Smooth muscle cell (in vitro differentiated cells): ENCODE data around the gene SSB. TPM values are rescaled to one million over a fixed set of nuclear protein-coding genes. Genes with fewer than 3 reads are reported as not detected.

Experiments used
- DNase-seq: peaks from one replicate; lab custom pipeline; 2025; ENCODE audit not compliant: unreplicated experiment; lab: John Stamatoyannopoulos, UW
- H2AFZ ChIP-seq: fragments of 200-600 bp; sonication (generic); 2 replicates; pipeline ENCODE4 v1.6.0; 2016; ENCODE audit warnings: antibody characterized with exemption, low read depth, mild to moderate bottlenecking
- H3F3A ChIP-seq: fragments of 200-600 bp; sonication (generic); 2 replicates; pipeline ENCODE4 v1.6.0; 2017; ENCODE audit warnings: antibody characterized with exemption, low read depth
- H3K27ac ChIP-seq: fragments of 200-600 bp; sonication (generic); 2 replicates; pipeline ENCODE4 v1.5.1; 2016; ENCODE audit warnings: low read depth, mild to moderate bottlenecking
- H3K27me3 ChIP-seq: fragments of 200-600 bp; sonication (generic); 2 replicates; pipeline ENCODE4 v1.6.1; 2016; ENCODE audit warnings: low read depth, mild to moderate bottlenecking
- H3K36me3 ChIP-seq: fragments of 200-600 bp; sonication (generic); 2 replicates; pipeline ENCODE4 v1.5.1; 2016; ENCODE audit warnings: low read depth
- H3K4me1 ChIP-seq: fragments of 200-600 bp; sonication (generic); 2 replicates; pipeline ENCODE4 v1.5.1; 2016; ENCODE audit warnings: low read depth
- H3K4me2 ChIP-seq: fragments of 200-600 bp; sonication (generic); 2 replicates; pipeline ENCODE4 v1.6.0; 2016; ENCODE audit warnings: mild to moderate bottlenecking
- H3K4me3 ChIP-seq: fragments of 200-600 bp; sonication (generic); 2 replicates; pipeline ENCODE4 v1.5.1; 2016; ENCODE audit warnings: mild to moderate bottlenecking
- H3K79me2 ChIP-seq: fragments of 200-600 bp; sonication (generic); 2 replicates; pipeline ENCODE4 v1.6.0; 2016; ENCODE audit warnings: low read depth, mild to moderate bottlenecking
- H3K9ac ChIP-seq: fragments of 200-600 bp; sonication (generic); 2 replicates; pipeline ENCODE4 v1.6.0; 2016; ENCODE audit warnings: low read depth
- H3K9me3 ChIP-seq: fragments of 200-600 bp; sonication (generic); replicated peaks from 2 replicates; pipeline ENCODE4 v1.5.1; 2016; ENCODE audit warnings: low read depth
- H4K20me1 ChIP-seq: fragments of 200-600 bp; sonication (generic); 2 replicates; pipeline ENCODE4 v1.6.0; 2016; ENCODE audit warnings: low read depth
- WGBS: methylation state at CpG from one replicate; pipeline ENCODE4 v1.1.7; 2016; ENCODE audit warnings: low lambda C conversion rate; 5-methylcytosine and 5-hydroxymethylcytosine counted together
- polyA plus RNA-seq: library from polyadenylated mRNA; unstranded; fragments of >200 nt; fragmentation: Nextera tagmentation; extraction: Ambion mirVana; gene quantifications from 2 replicates; pipeline ENCODE4 v1.2.1, GENCODE V29; 2016
- total RNA-seq: library from RNA; depleted of rRNA; stranded (reverse); fragments of >200 nt; gene quantifications from 2 replicates; pipeline ENCODE4 v1.2.3, GENCODE V29; 2014
- TF ChIP-seq, protein P1 (sequence below): fragments of 200-600 bp; sonication (generic); IDR thresholded peaks from 2 replicates; pipeline ENCODE4 v1.5.1; 2017; ENCODE audit warnings: borderline replicate concordance, mild to moderate bottlenecking, antibody characterized with exemption; ENCODE audit not compliant: insufficient read depth, poor library complexity, severe bottlenecking

Gene SSB
- total and polyA plus RNA-seq, 2 experiments from 2014 or later, result 91.5 to 95.8 TPM

DNA sequence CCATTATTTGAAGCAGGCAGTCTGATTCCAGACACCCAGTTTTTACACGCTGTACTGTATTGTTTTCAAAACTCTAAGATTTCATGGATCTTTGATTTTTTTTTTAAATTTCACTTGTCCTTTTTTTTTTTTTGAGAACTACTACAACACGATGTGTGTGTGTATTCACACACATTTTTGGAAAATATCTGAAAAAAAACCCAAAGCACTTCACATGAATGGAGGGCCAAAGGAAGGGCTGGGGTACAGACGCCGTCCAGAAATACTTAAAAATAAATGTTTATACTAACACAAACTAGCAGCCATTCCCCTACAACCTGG is 314 bp upstream of the SSB start:
- TF ChIP-seq, protein P1, sequence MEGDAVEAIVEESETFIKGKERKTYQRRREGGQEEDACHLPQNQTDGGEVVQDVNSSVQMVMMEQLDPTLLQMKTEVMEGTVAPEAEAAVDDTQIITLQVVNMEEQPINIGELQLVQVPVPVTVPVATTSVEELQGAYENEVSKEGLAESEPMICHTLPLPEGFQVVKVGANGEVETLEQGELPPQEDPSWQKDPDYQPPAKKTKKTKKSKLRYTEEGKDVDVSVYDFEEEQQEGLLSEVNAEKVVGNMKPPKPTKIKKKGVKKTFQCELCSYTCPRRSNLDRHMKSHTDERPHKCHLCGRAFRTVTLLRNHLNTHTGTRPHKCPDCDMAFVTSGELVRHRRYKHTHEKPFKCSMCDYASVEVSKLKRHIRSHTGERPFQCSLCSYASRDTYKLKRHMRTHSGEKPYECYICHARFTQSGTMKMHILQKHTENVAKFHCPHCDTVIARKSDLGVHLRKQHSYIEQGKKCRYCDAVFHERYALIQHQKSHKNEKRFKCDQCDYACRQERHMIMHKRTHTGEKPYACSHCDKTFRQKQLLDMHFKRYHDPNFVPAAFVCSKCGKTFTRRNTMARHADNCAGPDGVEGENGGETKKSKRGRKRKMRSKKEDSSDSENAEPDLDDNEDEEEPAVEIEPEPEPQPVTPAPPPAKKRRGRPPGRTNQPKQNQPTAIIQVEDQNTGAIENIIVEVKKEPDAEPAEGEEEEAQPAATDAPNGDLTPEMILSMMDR, result no peak
- no peaks in the 10 kb centered on the region for H3K27me3 ChIP-seq
- peak overlapping the region; percentile 95 for H2AFZ ChIP-seq
- no peak for DNase-seq
- peak overlapping the region; percentile 97 for H3K4me3 ChIP-seq
- peaks cover 20% of the 10 kb centered on the region for H4K20me1 ChIP-seq
- H3F3A ChIP-seq, result no peaks in the 10 kb centered on the region
- H3K27ac ChIP-seq, result peak overlapping the region; percentile 75
- peaks cover 45% of the 10 kb centered on the region for H3K79me2 ChIP-seq
- H3K9me3 ChIP-seq, result no peaks in the 10 kb centered on the region
- H3K36me3 ChIP-seq, result peaks cover 10% of the 10 kb centered on the region
- WGBS, result 23% methylated on average over 4 of the region's 4 CpGs
- peak overlapping the region; percentile 89 for H3K4me2 ChIP-seq
- H3K9ac ChIP-seq, result peak overlapping the region; percentile 82
- peaks cover 12% of the 10 kb centered on the region for H3K4me1 ChIP-seq

DNA sequence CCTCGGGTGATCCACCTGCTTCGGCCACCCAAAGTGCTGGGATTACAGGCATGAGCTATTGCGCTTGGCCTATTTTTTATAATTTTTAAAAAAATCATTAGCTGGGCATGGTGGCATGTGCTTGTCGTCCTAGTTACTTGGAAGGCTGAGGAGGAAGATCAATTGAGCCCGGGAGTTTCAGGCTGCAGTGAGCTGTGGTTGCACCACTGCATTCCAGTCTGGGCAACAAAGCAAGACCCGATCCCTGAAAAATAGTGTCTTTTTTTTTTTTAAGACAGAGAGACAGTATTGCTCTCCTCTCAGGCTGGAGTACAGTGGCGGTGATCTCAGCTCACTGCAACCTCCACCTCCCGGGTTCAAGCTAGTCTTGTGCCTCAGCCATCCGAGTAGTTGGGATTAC is 4.8 kb downstream of the SSB start:
- Histone ChIP-seq H4K20me1 (peaks cover 37% of the 10 kb centered on the region), H3K27me3 (no peaks in the 10 kb centered on the region), H3K79me2 (peaks cover 66% of the 10 kb centered on the region), H3K4me1 (peaks cover 12% of the 10 kb centered on the region), H3K4me2 (no peak overlapping the region), H3K36me3 (peaks cover 33% of the 10 kb centered on the region), H3K9me3 (no peaks in the 10 kb centered on the region), H3F3A (no peaks in the 10 kb centered on the region), H2AFZ (no peak overlapping the region), H3K4me3 (no peak overlapping the region), H3K9ac (no peak overlapping the region), H3K27ac (no peak overlapping the region)
- 92% methylated on average over 9 of the region's 9 CpGs for WGBS
- no peak for DNase-seq
- TF ChIP-seq, protein P1, result no peak

DNA sequence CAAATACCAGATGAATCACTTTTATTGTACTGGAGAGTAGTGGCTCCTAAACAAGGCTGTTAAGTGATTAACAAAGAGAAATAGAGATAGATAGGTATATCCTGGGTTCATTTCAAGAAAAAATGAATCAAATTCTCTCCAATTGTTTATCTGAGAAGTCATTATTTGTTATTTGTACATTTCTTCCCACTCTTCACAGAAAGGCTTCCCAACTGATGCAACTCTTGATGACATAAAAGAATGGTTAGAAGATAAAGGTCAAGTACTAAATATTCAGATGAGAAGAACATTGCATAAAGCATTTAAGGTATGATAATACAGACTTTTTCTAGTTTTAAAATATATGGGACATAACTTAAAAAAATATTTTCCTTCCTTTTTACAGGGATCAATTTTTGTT is 7.9 kb downstream of the SSB start:
- Histone ChIP-seq H3F3A (peaks cover 21% of the 10 kb centered on the region), H3K4me1 (peaks cover 6% of the 10 kb centered on the region), H3K36me3 (peaks cover 43% of the 10 kb centered on the region), H3K4me2 (no peak overlapping the region), H4K20me1 (peaks cover 39% of the 10 kb centered on the region), H3K4me3 (no peak overlapping the region), H3K79me2 (peaks cover 37% of the 10 kb centered on the region), H3K9ac (no peak overlapping the region), H3K27me3 (no peaks in the 10 kb centered on the region), H2AFZ (no peak overlapping the region), H3K9me3 (no peaks in the 10 kb centered on the region), H3K27ac (no peak overlapping the region)
- TF ChIP-seq, protein P1, result no peak
- DNase-seq, result no peak

DNA sequence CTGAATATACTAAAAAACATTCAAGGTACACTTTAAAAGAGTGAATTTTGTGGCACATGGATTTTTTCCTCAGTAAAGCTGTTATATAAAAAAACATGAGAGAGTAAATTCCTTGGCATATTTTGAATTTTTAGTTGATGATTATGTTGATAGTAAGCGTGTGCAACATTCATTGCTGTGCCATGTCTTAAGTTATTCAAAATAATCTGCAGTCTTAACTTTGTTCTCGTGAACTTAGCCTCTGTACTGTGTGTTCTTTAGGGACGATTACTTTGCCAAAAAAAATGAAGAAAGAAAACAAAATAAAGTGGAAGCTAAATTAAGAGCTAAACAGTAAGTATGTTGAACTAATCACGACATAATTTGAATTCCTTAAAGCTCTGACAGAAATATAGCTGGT is 9.6 kb downstream of the SSB start:
- Histone ChIP-seq H3K4me3 (no peak overlapping the region), H3F3A (peaks cover 23% of the 10 kb centered on the region), H3K9ac (no peak overlapping the region), H3K27ac (peak overlapping the region; percentile 6), H3K9me3 (no peaks in the 10 kb centered on the region), H3K4me1 (peaks cover 6% of the 10 kb centered on the region), H3K36me3 (peaks cover 48% of the 10 kb centered on the region), H2AFZ (no peak overlapping the region), H3K4me2 (no peak overlapping the region), H3K79me2 (peaks cover 22% of the 10 kb centered on the region), H4K20me1 (peaks cover 35% of the 10 kb centered on the region), H3K27me3 (no peaks in the 10 kb centered on the region)
- 85% methylated on average over 4 of the region's 4 CpGs for WGBS
- no peak for DNase-seq
- TF ChIP-seq, protein P1, result no peak
